ENCODE measurements around the gene PXK.

GRCh38 chr3:58285334-58285733, 47.4 kb upstream of the PXK start:
- TF ChIP-seq CTCF (conservative IDR thresholded peaks at IDR 0.05; ENCODE audit: low read length): no peak
- no peak for TF ChIP-seq EZH2phosphoT487 (IDR thresholded peaks at IDR 0.05; ENCODE audit: borderline replicate concordance, low read depth, low read length)

All from OCI-LY7 (cell line).